Measurements from ENCODE around the gene RARRES2. TPM values are rescaled to one million over a fixed set of nuclear protein-coding genes. Genes with fewer than 3 reads are reported as not detected.

RARRES2 gene
- polyA plus RNA-seq, 1 of the 3 experiments (the other 2 are of a cell fraction): 0.43 TPM

GRCh38 chr7:150378853-150379440 lies 37.5 kb upstream of the RARRES2 start, which contains the start of gene ZNF775:
ZNF775 (plus strand) TSS chr7:150379330; CDS start chr7:150388471, 9,141 bp downstream.
- CTCF ChIA-PET: interaction anchor here (0.9 to 3.6 kb wide), 5 partner anchors 10 to 43 kb away, joined by 3 to 15 read pairs (median 5); partner anchors contain the start of gene REPIN1

More at GRCh38 chr7:150378853-150379440, 37.5 kb upstream of the RARRES2 start, which contains the start of gene ZNF775:
- Histone ChIP-seq H3K9me3 (no peaks in the 10 kb centered on the region), H3K36me3 (replicated peaks in 1 of 2; ENCODE audit: control insufficient read depth in 1 of 2, insufficient read depth in 2 of 2, low read length in 1 of 2) (peaks cover 11% of the 10 kb centered on the region in 2 experiments), H3K4me2 (peak within 1 kb of the TSS; percentile 93), H3F3A (replicated peaks; ENCODE audit: insufficient read depth) (peaks cover 30% of the 10 kb centered on the region), H3K4me3 (ENCODE audit: low read depth in 2 of 2, low read length in 1 of 2) (peak within 1 kb of the TSS; percentile 61 to 99), H3K9ac (peak within 1 kb of the TSS; percentile 95), H2AFZ (ENCODE audit: low read depth) (peak within 1 kb of the TSS; percentile 93), H3K9me2 (no peaks in the 10 kb centered on the region), H3K27me3 (ENCODE audit: insufficient read depth) (no peaks in the 10 kb centered on the region), H4K20me1 (ENCODE audit: insufficient read depth) (peaks cover 8% of the 10 kb centered on the region; the same call in 1 of the 2 replicates), H3K27ac (ENCODE audit: low read depth in 2 of 2, low read length in 1 of 2) (peak within 1 kb of the TSS; percentile 74 to 90), H3K79me2 (ENCODE audit: insufficient read depth) (peaks cover 42% of the 10 kb centered on the region; the same call in 1 of the 2 replicates), H3K4me1 (ENCODE audit: control insufficient read depth in 1 of 2, insufficient read depth in 2 of 2, low read depth in 1 of 2, low read length in 1 of 2) (peaks cover 0 to 43% of the 10 kb centered on the region in 2 experiments; a peak in 2 of 4 replicates)
- no peak for TF ChIP-seq FOXM1 (IDR thresholded peaks at IDR 0.05; ENCODE audit: low read depth)
- TF ChIP-seq TAF1 (IDR thresholded peaks at IDR 0.05; ENCODE audit: borderline replicate concordance, low read depth, low read length): peak; percentile 43
- 0 out of 2 replicates have a peak, but pooled peaks have one; percentile 11 for TF ChIP-seq SIN3A (IDR thresholded peaks at IDR 0.05; ENCODE audit: borderline replicate concordance, low read depth, low read length)
- no peak for TF ChIP-seq RCOR1 (IDR thresholded peaks at IDR 0.05; ENCODE audit: low read length)
- peak; percentile 21; the same call in 1 of the 2 replicates for TF ChIP-seq TCF12 (IDR thresholded peaks at IDR 0.05)
- peak; percentile 97 for TF ChIP-seq IRF3 (IDR thresholded peaks at IDR 0.05; ENCODE audit: low read depth, low read length)
- TF ChIP-seq RXRA (IDR thresholded peaks at IDR 0.05; ENCODE audit: borderline replicate concordance, low read depth): 0 out of 2 replicates have a peak, but pooled peaks have one; percentile 5
- peak; percentile 92 for TF ChIP-seq CHD2 (IDR thresholded peaks at IDR 0.05; ENCODE audit: low read length, partially characterized antibody)
- TF ChIP-seq SMC3 (IDR thresholded peaks at IDR 0.05; ENCODE audit: low read depth, low read length): no peak
- TF ChIP-seq PBX3 (IDR thresholded peaks at IDR 0.05): peak; percentile 99
- peak; percentile 94 for TF ChIP-seq USF1 (IDR thresholded peaks at IDR 0.05; ENCODE audit: borderline replicate concordance, low read depth)
- TF ChIP-seq ZBTB33 (IDR thresholded peaks at IDR 0.05; ENCODE audit: borderline replicate concordance, low read depth): no peak
- peak; percentile 81 for TF ChIP-seq USF2 (IDR thresholded peaks at IDR 0.05; ENCODE audit: borderline replicate concordance, low read depth, low read length)
- 0 out of 2 replicates have a peak, but pooled peaks have one; percentile 20 for TF ChIP-seq GABPA (IDR thresholded peaks at IDR 0.05; ENCODE audit: low read depth)
- TF ChIP-seq POLR2AphosphoS5 (IDR thresholded peaks at IDR 0.05; ENCODE audit: low read depth, low read length): peak; percentile 79
- peak; percentile 67; the same call in 1 of the 2 replicates for TF ChIP-seq MXI1 (IDR thresholded peaks at IDR 0.05; ENCODE audit: low read depth, low read length)
- TF ChIP-seq TEAD4 (IDR thresholded peaks at IDR 0.05; ENCODE audit: borderline replicate concordance, insufficient read depth): 0 out of 2 replicates have a peak, but pooled peaks have one; percentile 32
- POLR2A ChIA-PET: interaction anchor here (1.5 to 2.3 kb wide), 2 partner anchors 10 to 27 kb away, joined by 4 to 43 read pairs; partner anchors contain the start of gene REPIN1
- under 1% methylated on average over 30 of the region's 60 CpGs for WGBS (ENCODE audit: low lambda C conversion rate)
- peak; percentile 100 for DNase-seq

Data from SK-N-SH (cell line).